ENCODE data around the gene FCHSD1.

The FCHSD1 gene

DNA sequence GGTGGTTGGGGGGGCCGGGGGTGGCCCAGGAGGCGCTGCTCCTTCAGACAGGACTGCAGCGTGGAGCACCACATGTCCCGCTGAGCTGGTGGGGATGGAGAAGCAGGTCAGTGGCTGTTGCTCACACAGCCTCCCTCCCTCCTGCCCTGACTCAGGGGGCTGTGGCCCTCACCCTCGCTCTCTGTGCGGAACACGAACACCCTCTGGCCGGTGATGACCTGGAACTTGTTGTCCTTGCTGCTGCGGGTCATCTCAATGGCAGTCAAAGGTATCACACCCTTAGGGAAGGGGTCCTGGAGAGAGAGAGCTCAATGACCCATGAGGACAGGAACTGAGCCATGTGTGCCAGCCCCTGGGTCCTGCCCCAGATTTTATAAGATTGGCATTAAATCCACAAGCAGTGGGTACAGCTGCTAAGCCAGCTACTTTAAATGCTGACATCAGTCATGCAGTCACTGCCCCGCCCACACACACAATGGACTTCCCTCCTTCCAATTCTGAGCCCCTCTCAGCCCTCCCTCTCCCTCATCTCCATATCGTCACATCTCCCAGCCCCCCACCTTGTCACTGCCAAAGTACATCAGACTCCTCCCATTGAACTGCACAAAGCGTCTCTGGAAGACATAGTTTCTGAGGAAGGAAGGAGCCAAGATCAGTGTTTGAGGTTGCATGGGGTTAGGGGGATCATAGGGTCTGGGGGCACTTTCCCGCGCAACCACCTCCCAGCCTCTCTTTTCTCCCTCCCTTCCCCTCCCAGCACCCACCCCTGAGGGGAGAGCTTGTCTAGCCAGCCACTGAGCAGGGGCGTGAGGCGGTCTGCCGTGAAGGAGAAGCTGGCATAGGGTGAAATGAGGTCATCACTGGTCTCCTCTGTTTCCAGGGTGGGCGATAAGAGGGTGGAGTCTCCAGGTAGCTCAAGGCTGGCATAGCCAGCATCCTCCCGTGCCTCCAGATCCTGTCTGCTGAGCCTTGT is 21.9 kb upstream of the FCHSD1 start:
- no peaks in the 10 kb centered on the region for H3K27me3 ChIP-seq (ENCODE audit: control insufficient read depth, insufficient read depth, low read length)

DNA sequence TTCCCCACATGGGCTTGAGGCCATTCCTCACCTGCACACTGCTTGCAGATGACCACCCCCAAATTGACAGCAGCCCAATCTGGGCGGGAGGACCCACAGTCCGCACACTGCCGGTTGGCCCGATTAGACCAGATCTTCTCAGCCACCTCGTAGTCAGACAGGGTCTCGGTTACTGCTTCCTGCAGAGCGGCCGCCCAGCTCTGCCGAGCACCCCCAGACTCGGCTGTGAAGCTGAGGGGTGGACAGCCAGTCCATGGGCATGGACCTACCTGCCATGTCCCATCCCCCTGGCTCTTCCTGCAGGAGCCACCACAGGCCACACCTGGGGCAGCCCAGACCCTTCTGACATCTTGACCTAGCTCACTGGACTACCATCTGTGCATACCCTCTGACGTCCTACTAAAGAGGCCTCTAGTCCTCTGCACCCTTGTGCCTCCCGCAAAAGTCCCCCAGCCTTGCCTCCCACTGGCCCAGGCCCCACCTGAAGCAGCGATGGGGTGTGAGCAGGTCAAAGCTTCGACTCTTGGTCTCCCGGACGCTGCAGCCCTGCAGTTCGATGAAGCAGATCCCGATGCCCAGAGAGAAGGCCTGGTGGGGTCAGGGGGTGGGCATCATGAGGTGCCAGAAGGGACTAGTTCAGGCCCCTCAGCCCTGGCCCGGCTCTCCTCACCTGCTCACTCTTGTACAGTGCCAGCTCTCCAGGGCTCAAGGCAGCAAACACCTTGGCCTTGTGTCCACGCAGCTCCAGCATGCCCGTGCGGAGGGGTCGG is 21.0 kb upstream of the FCHSD1 start:
- no peak for DNase-seq (ENCODE audit: low read depth, low spot score)
- Histone ChIP-seq H3K9me3 (ENCODE audit: control insufficient read depth, insufficient read depth, low read length) (no peaks in the 10 kb centered on the region), H3K27ac (ENCODE audit: low read length) (no peak overlapping the region), H3K36me3 (ENCODE audit: control insufficient read depth, insufficient read depth, low read length) (peaks cover 18% of the 10 kb centered on the region), H3K4me1 (ENCODE audit: control insufficient read depth, insufficient read depth, low read length) (no peaks in the 10 kb centered on the region; the same call in 1 of the 2 replicates), H3K4me3 (ENCODE audit: low read length) (no peak overlapping the region), H3K27me3 (ENCODE audit: control insufficient read depth, insufficient read depth, low read length) (no peaks in the 10 kb centered on the region)
- WGBS (ENCODE audit: insufficient coverage, insufficient read length): no CpG with 5 or more reads among the region's 23 CpGs

More for the DNA sequence above, 21.9 kb upstream of the FCHSD1 start:
- Histone ChIP-seq H3K4me3 (ENCODE audit: low read length) (no peak overlapping the region), H3K36me3 (ENCODE audit: control insufficient read depth, insufficient read depth, low read length) (peaks cover 18% of the 10 kb centered on the region), H3K27ac (ENCODE audit: low read length) (no peak overlapping the region), H3K9me3 (ENCODE audit: control insufficient read depth, insufficient read depth, low read length) (no peaks in the 10 kb centered on the region), H3K4me1 (ENCODE audit: control insufficient read depth, insufficient read depth, low read length) (no peaks in the 10 kb centered on the region; the same call in 1 of the 2 replicates)
- no peak for DNase-seq (ENCODE audit: low read depth, low spot score)
- no CpG with 5 or more reads among the region's 19 CpGs for WGBS (ENCODE audit: insufficient coverage, insufficient read length)

GRCh38 chr5:141669520-141669919 is 18.3 kb upstream of the FCHSD1 start:
- no CpG with 5 or more reads among the region's 4 CpGs for WGBS (ENCODE audit: insufficient coverage, insufficient read length)
- Histone ChIP-seq H3K36me3 (ENCODE audit: control insufficient read depth, insufficient read depth, low read length) (peaks cover 19% of the 10 kb centered on the region), H3K4me3 (ENCODE audit: low read length) (no peak overlapping the region), H3K27ac (ENCODE audit: low read length) (no peak overlapping the region), H3K9me3 (ENCODE audit: control insufficient read depth, insufficient read depth, low read length) (no peaks in the 10 kb centered on the region), H3K4me1 (ENCODE audit: control insufficient read depth, insufficient read depth, low read length) (no peaks in the 10 kb centered on the region), H3K27me3 (ENCODE audit: control insufficient read depth, insufficient read depth, low read length) (no peaks in the 10 kb centered on the region)
- DNase-seq (ENCODE audit: low read depth, low spot score): no peak

DNA sequence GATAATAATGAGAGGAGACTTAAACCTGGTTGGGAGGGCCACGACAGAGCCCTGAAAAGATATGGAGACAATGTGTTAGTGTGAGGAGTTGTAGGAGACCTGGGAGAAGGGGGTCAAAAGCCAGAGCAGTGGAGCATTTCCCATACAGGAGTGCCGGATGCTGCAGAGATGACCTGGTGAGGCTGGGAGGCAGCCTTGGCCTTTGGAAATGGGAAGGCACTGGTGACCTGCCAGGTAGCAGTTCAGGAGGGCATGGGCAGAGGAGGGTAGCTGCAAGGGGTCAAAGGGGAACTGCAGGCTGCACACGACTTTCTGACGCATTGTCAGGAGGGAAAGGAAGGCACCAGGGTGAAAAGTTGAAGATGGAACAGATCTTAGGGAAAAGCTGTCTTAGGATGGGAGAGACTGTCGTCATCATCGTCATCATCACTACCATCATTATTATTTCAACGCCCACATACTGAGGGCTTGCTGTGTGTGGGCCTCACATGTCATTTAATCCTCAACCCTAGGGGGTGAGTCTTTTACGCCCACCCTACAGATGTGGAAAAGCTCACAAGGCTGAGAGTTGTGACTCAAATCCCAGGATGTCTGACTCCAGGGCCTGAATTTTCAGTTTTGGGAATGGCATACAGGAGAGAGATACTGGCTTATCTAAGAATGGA is 17.5 kb upstream of the FCHSD1 start:
- no peak for DNase-seq (ENCODE audit: low read depth, low spot score)
- Histone ChIP-seq H3K4me1 (ENCODE audit: control insufficient read depth, insufficient read depth, low read length) (no peaks in the 10 kb centered on the region), H3K9me3 (ENCODE audit: control insufficient read depth, insufficient read depth, low read length) (no peaks in the 10 kb centered on the region), H3K27ac (ENCODE audit: low read length) (no peak overlapping the region), H3K4me3 (ENCODE audit: low read length) (no peak overlapping the region), H3K27me3 (ENCODE audit: control insufficient read depth, insufficient read depth, low read length) (no peaks in the 10 kb centered on the region), H3K36me3 (ENCODE audit: control insufficient read depth, insufficient read depth, low read length) (peaks cover 21% of the 10 kb centered on the region)
- no CpG with 5 or more reads among the region's 8 CpGs for WGBS (ENCODE audit: insufficient coverage, insufficient read length)

- DNase-seq (ENCODE audit: low read depth, low spot score): no peak
- no CpG with 5 or more reads among the region's 18 CpGs for WGBS (ENCODE audit: insufficient coverage, insufficient read length)
- Histone ChIP-seq H3K27me3 (ENCODE audit: control insufficient read depth, insufficient read depth, low read length) (no peaks in the 10 kb centered on the region), H3K4me1 (ENCODE audit: control insufficient read depth, insufficient read depth, low read length) (no peaks in the 10 kb centered on the region), H3K4me3 (ENCODE audit: low read length) (no peak overlapping the region), H3K36me3 (ENCODE audit: control insufficient read depth, insufficient read depth, low read length) (peaks cover 10% of the 10 kb centered on the region; the same call in 1 of the 2 replicates), H3K27ac (ENCODE audit: low read length) (no peak overlapping the region), H3K9me3 (ENCODE audit: control insufficient read depth, insufficient read depth, low read length) (no peaks in the 10 kb centered on the region)
Measured at GRCh38 chr5:141665995-141666940, 15.1 kb upstream of the FCHSD1 start.

DNA sequence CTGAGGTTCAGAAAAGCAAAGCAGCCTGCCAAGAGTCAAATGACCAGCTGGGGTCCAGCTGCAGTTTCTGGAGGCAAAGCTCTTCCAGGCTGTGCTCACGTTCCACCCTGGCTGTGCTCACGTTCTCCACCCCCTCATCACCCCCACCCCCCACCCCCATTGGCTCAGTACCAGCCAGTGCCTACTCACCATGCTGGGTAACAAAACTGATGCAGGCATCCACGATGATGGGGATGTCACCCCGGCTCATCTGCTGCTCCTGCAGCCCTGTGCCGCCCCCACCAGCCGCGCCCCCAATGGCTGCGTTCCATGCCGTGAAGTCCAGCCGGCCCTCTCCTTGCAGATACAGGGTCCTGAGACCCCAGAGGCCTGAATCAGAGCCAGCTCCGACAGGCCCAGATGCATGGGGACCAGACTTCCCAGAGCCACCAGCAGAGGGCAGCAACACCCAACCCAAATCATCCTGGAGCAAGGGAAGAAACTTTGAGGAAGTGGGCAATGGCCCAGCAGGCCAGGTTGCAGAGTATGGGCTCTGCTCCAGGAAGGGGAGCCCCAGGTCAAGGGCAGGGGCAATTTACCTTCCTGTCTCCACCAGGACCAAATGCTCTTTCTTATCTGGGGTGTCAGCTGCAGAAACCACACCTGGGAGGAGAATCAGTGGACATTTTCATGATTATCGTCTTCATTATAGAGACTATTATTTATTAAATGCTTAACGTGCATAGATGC is 13.7 kb upstream of the FCHSD1 start:
- no CpG with 5 or more reads among the region's 13 CpGs for WGBS (ENCODE audit: insufficient coverage, insufficient read length)
- Histone ChIP-seq H3K9me3 (ENCODE audit: control insufficient read depth, insufficient read depth, low read length) (no peaks in the 10 kb centered on the region), H3K4me3 (ENCODE audit: low read length) (no peak overlapping the region), H3K36me3 (ENCODE audit: control insufficient read depth, insufficient read depth, low read length) (peaks cover 3% of the 10 kb centered on the region; the same call in 1 of the 2 replicates), H3K4me1 (ENCODE audit: control insufficient read depth, insufficient read depth, low read length) (no peaks in the 10 kb centered on the region), H3K27me3 (ENCODE audit: control insufficient read depth, insufficient read depth, low read length) (no peaks in the 10 kb centered on the region), H3K27ac (ENCODE audit: low read length) (no peak overlapping the region)
- DNase-seq (ENCODE audit: low read depth, low spot score): no peak

DNA sequence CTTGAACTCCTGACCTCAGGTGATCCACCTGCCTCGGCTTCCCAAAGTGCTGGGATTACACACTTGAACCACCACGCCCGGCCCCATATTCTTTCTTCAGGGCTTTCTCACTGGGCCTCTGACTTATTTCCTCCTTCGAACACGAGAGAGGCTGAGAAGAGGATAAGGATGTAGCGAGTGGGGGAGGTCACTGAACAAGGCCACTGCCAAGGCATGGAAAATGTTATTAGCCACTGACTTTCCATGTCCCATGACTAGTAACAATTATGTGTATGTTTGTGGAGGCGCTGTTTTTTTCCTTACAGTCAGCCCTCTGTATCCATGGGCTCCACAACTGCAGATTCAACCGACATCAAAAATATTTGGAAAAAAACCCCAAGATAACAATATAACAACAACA is 12.3 kb upstream of the FCHSD1 start:
- Histone ChIP-seq H3K4me1 (ENCODE audit: control insufficient read depth, insufficient read depth, low read length) (no peaks in the 10 kb centered on the region), H3K36me3 (ENCODE audit: control insufficient read depth, insufficient read depth, low read length) (peaks cover 6% of the 10 kb centered on the region), H3K27ac (ENCODE audit: low read length) (no peak overlapping the region), H3K9me3 (ENCODE audit: control insufficient read depth, insufficient read depth, low read length) (no peaks in the 10 kb centered on the region), H3K4me3 (ENCODE audit: low read length) (no peak overlapping the region), H3K27me3 (ENCODE audit: control insufficient read depth, insufficient read depth, low read length) (no peaks in the 10 kb centered on the region)
- no peak for DNase-seq (ENCODE audit: low read depth, low spot score)
- 100% methylated on average over 1 of the region's 8 CpGs for WGBS (ENCODE audit: insufficient coverage, insufficient read length)

- no peaks in the 10 kb centered on the region for H3K27me3 ChIP-seq (ENCODE audit: control insufficient read depth, insufficient read depth, low read length)
- peaks cover 12% of the 10 kb centered on the region for H3K36me3 ChIP-seq (ENCODE audit: control insufficient read depth, insufficient read depth, low read length)
- H3K9me3 ChIP-seq (ENCODE audit: control insufficient read depth, insufficient read depth, low read length): no peaks in the 10 kb centered on the region
- DNase-seq (ENCODE audit: low read depth, low spot score): no peak
- H3K4me1 ChIP-seq (ENCODE audit: control insufficient read depth, insufficient read depth, low read length): no peaks in the 10 kb centered on the region
- H3K27ac ChIP-seq (ENCODE audit: low read length): no peak overlapping the region
- no peak overlapping the region for H3K4me3 ChIP-seq (ENCODE audit: low read length)
- WGBS (ENCODE audit: insufficient coverage, insufficient read length): no CpG with 5 or more reads among the region's 17 CpGs
Measured at GRCh38 chr5:141662028-141662427, 10.8 kb upstream of the FCHSD1 start.

GRCh38 chr5:141657937-141658545 is 6.8 kb upstream of the FCHSD1 start:
- Histone ChIP-seq H3K27ac (ENCODE audit: low read length) (no peak overlapping the region), H3K4me1 (ENCODE audit: control insufficient read depth, insufficient read depth, low read length) (no peaks in the 10 kb centered on the region), H3K36me3 (ENCODE audit: control insufficient read depth, insufficient read depth, low read length) (peaks cover 24% of the 10 kb centered on the region), H3K9me3 (ENCODE audit: control insufficient read depth, insufficient read depth, low read length) (no peaks in the 10 kb centered on the region), H3K27me3 (ENCODE audit: control insufficient read depth, insufficient read depth, low read length) (no peaks in the 10 kb centered on the region), H3K4me3 (ENCODE audit: low read length) (no peak overlapping the region)
- DNase-seq (ENCODE audit: low read depth, low spot score): no peak
- no CpG with 5 or more reads among the region's 8 CpGs for WGBS (ENCODE audit: insufficient coverage, insufficient read length)
